ENCODE measurements around the gene KRABD2.

- TF ChIP-seq YY1 (IDR thresholded peaks at IDR 0.05; ENCODE audit: insufficient read depth, insufficient read length) (no peak), ZNF274 (IDR thresholded peaks at IDR 0.05; ENCODE audit: low read depth, low read length) (no peak), SUZ12 (IDR thresholded peaks at IDR 0.05; ENCODE audit: extremely low read depth, insufficient read depth, insufficient read length) (no peak)
Measured at GRCh38 chr17:8377422-8377821, 918 bp upstream of the KRABD2 start.

Measured in NT2/D1 (cell line).